BE2C (cell line): ENCODE measurements around the gene EXOC4.

Experiments used
- DNase-seq: peaks from one replicate; pipeline ENCODE4 v3.0.0-alpha.2; 2020
- H3K27me3 ChIP-seq: fragments of 250-450 bp; sonication (Bioruptor Pico); 2 replicates; pipeline ENCODE4 v1.5.1; 2020; ENCODE audit warnings: mild to moderate bottlenecking
- H3K36me3 ChIP-seq: fragments of 250-450 bp; sonication (Bioruptor Pico); 2 replicates; pipeline ENCODE4 v1.5.1; 2020; ENCODE audit warnings: mild to moderate bottlenecking
- H3K4me1 ChIP-seq: fragments of 250-450 bp; sonication (Bioruptor Pico); 2 replicates; pipeline ENCODE4 v1.5.1; 2020
- H3K4me3 ChIP-seq: 2 replicates; pipeline ENCODE4 v1.5.1; 2011; ENCODE audit warnings: low read depth, low read length
- H3K9me3 ChIP-seq: fragments of 250-450 bp; sonication (Bioruptor Pico); 2 replicates; pipeline ENCODE4 v1.5.1; 2020
- CTCF ChIP-seq: IDR thresholded peaks from 2 replicates; pipeline ENCODE4 v1.5.1; 2012; ENCODE audit warnings: mild to moderate bottlenecking, low read depth, low read length

Gene EXOC4

GRCh38 chr7:133691727-133692610 lies 439.1 kb downstream of the EXOC4 start:
- Histone ChIP-seq H3K27me3 (no peaks in the 10 kb centered on the region), H3K4me3 (no peak overlapping the region), H3K9me3 (no peaks in the 10 kb centered on the region), H3K4me1 (peaks cover 12% of the 10 kb centered on the region), H3K36me3 (no peaks in the 10 kb centered on the region)
- no peak for DNase-seq
- TF ChIP-seq CTCF: no peak

- Histone ChIP-seq H3K36me3 (no peaks in the 10 kb centered on the region), H3K4me3 (no peak overlapping the region), H3K9me3 (no peaks in the 10 kb centered on the region), H3K4me1 (peaks cover 12% of the 10 kb centered on the region), H3K27me3 (no peaks in the 10 kb centered on the region)
- TF ChIP-seq CTCF: no peak
- no peak for DNase-seq
These were observed 440.4 kb downstream of the EXOC4 start for GRCh38 chr7:133693281-133693680.

DNA sequence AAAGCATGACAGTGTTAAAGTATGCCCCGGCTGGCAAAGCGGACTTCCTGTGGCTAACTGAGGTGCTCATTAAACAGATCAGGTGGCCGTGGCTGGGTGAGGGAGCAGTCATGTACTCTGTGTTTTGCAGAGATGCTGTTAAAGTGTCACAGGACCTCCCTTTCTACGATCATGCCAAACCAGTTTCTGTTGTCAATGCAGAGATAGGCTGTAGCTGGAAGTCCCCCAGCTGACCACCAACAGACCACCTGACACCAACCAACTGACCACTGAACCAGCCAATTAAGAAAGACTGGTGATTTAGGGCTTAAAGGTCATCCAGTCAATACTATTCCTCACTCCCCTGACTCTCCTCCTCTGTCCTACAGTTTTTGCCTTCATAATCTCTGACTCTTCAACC lies 443.2 kb downstream of the EXOC4 start:
- H3K9me3 ChIP-seq: no peaks in the 10 kb centered on the region
- TF ChIP-seq CTCF: no peak
- H3K36me3 ChIP-seq: no peaks in the 10 kb centered on the region
- H3K4me1 ChIP-seq: peaks cover 5% of the 10 kb centered on the region
- no peak for DNase-seq
- H3K4me3 ChIP-seq: no peak overlapping the region
- H3K27me3 ChIP-seq: no peaks in the 10 kb centered on the region

DNA sequence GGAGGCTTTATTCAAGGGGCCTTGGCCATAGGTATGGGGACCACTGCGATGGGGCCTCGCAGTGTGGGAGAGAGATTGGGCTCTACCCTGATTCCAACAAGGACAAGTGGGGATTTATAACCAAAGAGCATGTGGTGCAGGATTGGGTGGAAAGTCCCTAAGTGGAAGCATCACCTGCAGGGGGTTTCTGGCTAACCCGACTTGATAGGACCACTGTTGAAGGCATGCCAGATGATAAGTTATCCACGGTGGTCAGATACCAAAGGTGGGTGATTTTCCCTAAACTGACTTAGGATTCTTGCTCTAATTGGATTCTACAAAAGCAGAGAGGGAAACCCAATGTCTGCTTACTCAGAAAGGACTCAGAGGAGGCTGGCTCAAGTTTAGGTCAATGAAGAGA lies 444.7 kb downstream of the EXOC4 start:
- DNase-seq: no peak
- H3K27me3 ChIP-seq: no peaks in the 10 kb centered on the region
- peaks cover 3% of the 10 kb centered on the region; the same call in 1 of the 2 replicates for H3K4me1 ChIP-seq
- H3K36me3 ChIP-seq: no peaks in the 10 kb centered on the region
- no peak for TF ChIP-seq CTCF
- H3K9me3 ChIP-seq: no peaks in the 10 kb centered on the region
- no peak overlapping the region for H3K4me3 ChIP-seq

GRCh38 chr7:133698127-133698526 lies 445.2 kb downstream of the EXOC4 start:
- no peak for TF ChIP-seq CTCF
- Histone ChIP-seq H3K27me3 (no peaks in the 10 kb centered on the region), H3K4me1 (peaks cover 7% of the 10 kb centered on the region), H3K36me3 (no peaks in the 10 kb centered on the region), H3K4me3 (no peak overlapping the region), H3K9me3 (no peaks in the 10 kb centered on the region)
- DNase-seq: no peak

- no peak for TF ChIP-seq CTCF
- Histone ChIP-seq H3K4me3 (no peak overlapping the region), H3K9me3 (no peaks in the 10 kb centered on the region), H3K4me1 (peaks cover 17% of the 10 kb centered on the region), H3K36me3 (no peaks in the 10 kb centered on the region), H3K27me3 (no peaks in the 10 kb centered on the region)
- DNase-seq: no peak
These were observed 446.5 kb downstream of the EXOC4 start for GRCh38 chr7:133699386-133699785.
